Measurements from ENCODE around the gene NKX6-1.

Gene NKX6-1

GRCh38 chr4:84481860-84482245 is 17.2 kb downstream of the NKX6-1 start:
- Histone ChIP-seq H4K20me1 (ENCODE audit: insufficient read depth, low read length) (no peaks in the 10 kb centered on the region), H3K4me3 (ENCODE audit: low read length) (no peak overlapping the region), H3K79me2 (ENCODE audit: low read length) (no peaks in the 10 kb centered on the region), H3K27me3 (replicated peaks; ENCODE audit: insufficient read depth, low read length) (no peaks in the 10 kb centered on the region), H3K9me3 (replicated peaks; ENCODE audit: insufficient read depth, low read length) (no peaks in the 10 kb centered on the region), H3K9ac (ENCODE audit: low read length) (no peak overlapping the region), H2AFZ (ENCODE audit: low read length) (no peak overlapping the region), H3K9me2 (replicated peaks; ENCODE audit: insufficient read depth, low read length) (no peaks in the 10 kb centered on the region), H3K36me3 (replicated peaks; ENCODE audit: insufficient read depth, low read length) (no peaks in the 10 kb centered on the region), H3K27ac (ENCODE audit: low read length) (no peak overlapping the region), H3F3A (ENCODE audit: insufficient read depth, low read length) (no peaks in the 10 kb centered on the region), H3K4me2 (ENCODE audit: low read depth, low read length) (no peak overlapping the region), H3K4me1 (ENCODE audit: low read length) (no peaks in the 10 kb centered on the region)
- TF ChIP-seq EZH2phosphoT487 (IDR thresholded peaks at IDR 0.05; ENCODE audit: low read length) (no peak), EZH2 (optimal IDR thresholded peaks at IDR 0.05; ENCODE audit: low read depth, low read length) (no peak)
- TF ChIP-seq, protein P1, sequence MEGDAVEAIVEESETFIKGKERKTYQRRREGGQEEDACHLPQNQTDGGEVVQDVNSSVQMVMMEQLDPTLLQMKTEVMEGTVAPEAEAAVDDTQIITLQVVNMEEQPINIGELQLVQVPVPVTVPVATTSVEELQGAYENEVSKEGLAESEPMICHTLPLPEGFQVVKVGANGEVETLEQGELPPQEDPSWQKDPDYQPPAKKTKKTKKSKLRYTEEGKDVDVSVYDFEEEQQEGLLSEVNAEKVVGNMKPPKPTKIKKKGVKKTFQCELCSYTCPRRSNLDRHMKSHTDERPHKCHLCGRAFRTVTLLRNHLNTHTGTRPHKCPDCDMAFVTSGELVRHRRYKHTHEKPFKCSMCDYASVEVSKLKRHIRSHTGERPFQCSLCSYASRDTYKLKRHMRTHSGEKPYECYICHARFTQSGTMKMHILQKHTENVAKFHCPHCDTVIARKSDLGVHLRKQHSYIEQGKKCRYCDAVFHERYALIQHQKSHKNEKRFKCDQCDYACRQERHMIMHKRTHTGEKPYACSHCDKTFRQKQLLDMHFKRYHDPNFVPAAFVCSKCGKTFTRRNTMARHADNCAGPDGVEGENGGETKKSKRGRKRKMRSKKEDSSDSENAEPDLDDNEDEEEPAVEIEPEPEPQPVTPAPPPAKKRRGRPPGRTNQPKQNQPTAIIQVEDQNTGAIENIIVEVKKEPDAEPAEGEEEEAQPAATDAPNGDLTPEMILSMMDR (IDR thresholded peaks at IDR 0.05; ENCODE audit: low read length) = no peak
- DNase-seq = no peak

GRCh38 chr4:84481077-84481859 is 17.8 kb downstream of the NKX6-1 start:
- Histone ChIP-seq H3K27me3 (replicated peaks; ENCODE audit: insufficient read depth, low read length) (no peaks in the 10 kb centered on the region), H4K20me1 (ENCODE audit: insufficient read depth, low read length) (no peaks in the 10 kb centered on the region), H3K79me2 (ENCODE audit: low read length) (no peaks in the 10 kb centered on the region), H3K36me3 (replicated peaks; ENCODE audit: insufficient read depth, low read length) (no peaks in the 10 kb centered on the region), H2AFZ (ENCODE audit: low read length) (no peak overlapping the region), H3K9me3 (replicated peaks; ENCODE audit: insufficient read depth, low read length) (no peaks in the 10 kb centered on the region), H3K4me2 (ENCODE audit: low read depth, low read length) (no peak overlapping the region), H3K27ac (ENCODE audit: low read length) (no peak overlapping the region), H3K9ac (ENCODE audit: low read length) (no peak overlapping the region), H3K4me1 (ENCODE audit: low read length) (no peaks in the 10 kb centered on the region), H3K4me3 (ENCODE audit: low read length) (no peak overlapping the region), H3F3A (ENCODE audit: insufficient read depth, low read length) (no peaks in the 10 kb centered on the region), H3K9me2 (replicated peaks; ENCODE audit: insufficient read depth, low read length) (no peaks in the 10 kb centered on the region)
- DNase-seq = no peak
- TF ChIP-seq EZH2phosphoT487 (IDR thresholded peaks at IDR 0.05; ENCODE audit: low read length) (no peak), EZH2 (optimal IDR thresholded peaks at IDR 0.05; ENCODE audit: low read depth, low read length) (no peak)
- TF ChIP-seq, protein P1 (IDR thresholded peaks at IDR 0.05; ENCODE audit: low read length) = no peak

DNA sequence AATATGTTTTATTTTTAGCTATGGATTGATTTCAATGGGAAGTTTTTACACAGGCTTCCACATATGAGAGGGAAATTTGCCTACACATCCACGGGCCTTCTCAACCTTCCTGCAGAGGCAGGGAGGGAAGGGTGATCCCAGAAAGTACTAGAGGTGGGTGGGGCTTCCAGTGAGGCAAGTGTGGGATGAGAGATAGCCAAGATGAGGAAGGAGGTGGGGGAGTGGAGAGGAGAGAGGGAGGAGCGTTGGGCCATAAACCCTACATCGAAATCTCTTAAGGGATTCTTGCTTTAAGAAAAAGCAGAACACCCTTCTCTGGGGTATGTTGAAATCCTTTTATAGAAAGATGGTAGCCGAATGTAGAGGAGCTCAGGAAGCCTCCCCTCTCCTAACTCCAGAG is 19.0 kb downstream of the NKX6-1 start:
- H3K27me3 ChIP-seq (replicated peaks; ENCODE audit: insufficient read depth, low read length) = no peaks in the 10 kb centered on the region
- H3K9ac ChIP-seq (ENCODE audit: low read length) = no peak overlapping the region
- H3K9me3 ChIP-seq (replicated peaks; ENCODE audit: insufficient read depth, low read length) = no peaks in the 10 kb centered on the region
- H3K9me2 ChIP-seq (replicated peaks; ENCODE audit: insufficient read depth, low read length) = no peaks in the 10 kb centered on the region
- H2AFZ ChIP-seq (ENCODE audit: low read length) = no peak overlapping the region
- H3K4me1 ChIP-seq (ENCODE audit: low read length) = no peaks in the 10 kb centered on the region
- H3K36me3 ChIP-seq (replicated peaks; ENCODE audit: insufficient read depth, low read length) = no peaks in the 10 kb centered on the region
- no peak overlapping the region for H3K4me2 ChIP-seq (ENCODE audit: low read depth, low read length)
- H3K79me2 ChIP-seq (ENCODE audit: low read length) = no peaks in the 10 kb centered on the region
- no peak overlapping the region for H3K4me3 ChIP-seq (ENCODE audit: low read length)
- TF ChIP-seq EZH2 (optimal IDR thresholded peaks at IDR 0.05; ENCODE audit: low read depth, low read length) (no peak), EZH2phosphoT487 (IDR thresholded peaks at IDR 0.05; ENCODE audit: low read length) (no peak)
- TF ChIP-seq, protein P1 (IDR thresholded peaks at IDR 0.05; ENCODE audit: low read length) = no peak
- no peak for DNase-seq
- H3K27ac ChIP-seq (ENCODE audit: low read length) = no peak overlapping the region
- H4K20me1 ChIP-seq (ENCODE audit: insufficient read depth, low read length) = no peaks in the 10 kb centered on the region
- no peaks in the 10 kb centered on the region for H3F3A ChIP-seq (ENCODE audit: insufficient read depth, low read length)
